ENCODE results near the gene AIFM3.

DNA sequence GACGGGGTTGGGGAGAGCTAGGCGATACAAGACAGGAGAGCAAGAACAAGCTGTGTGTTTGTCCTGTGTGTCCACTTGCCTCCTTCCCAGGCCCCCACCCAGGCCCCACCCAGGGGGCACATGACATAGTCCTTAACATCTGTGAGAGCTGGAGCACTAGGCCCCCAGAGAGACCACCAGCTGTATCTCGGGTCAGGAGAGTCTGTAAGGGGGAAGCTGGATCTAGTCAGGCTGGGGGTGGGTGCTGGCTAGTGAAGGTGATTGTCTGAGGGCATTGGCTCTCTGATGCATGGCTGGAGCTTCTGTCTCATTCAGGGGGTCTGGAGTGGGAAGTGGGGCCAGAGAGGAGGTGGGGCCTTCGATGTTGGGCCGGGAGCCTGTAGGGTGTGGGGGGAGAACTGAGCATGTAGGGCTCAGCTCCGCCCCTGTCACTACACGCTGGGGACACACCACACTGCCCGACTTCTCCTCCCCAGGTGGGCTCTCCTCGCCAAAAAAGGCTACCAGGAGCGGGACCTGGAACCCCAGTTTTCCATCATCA, 48.5 kb downstream of the AIFM3 start:
- TF ChIP-seq CTCF (conservative IDR thresholded peaks at IDR 0.05 in 1 of 2, IDR thresholded peaks at IDR 0.05 in 1 of 2; ENCODE audit: extremely low read depth in 1 of 2, insufficient read depth in 1 of 2, low read depth in 1 of 2, low read length in 2 of 2) (no peak), EZH2 (IDR thresholded peaks at IDR 0.05; ENCODE audit: borderline replicate concordance, low read length) (no peak)

Data from mammary epithelial cell (primary cell).